Measurements from ENCODE around the gene WDR89.
"Not testable (repeated sequence)": the region's sequence is repeated elsewhere in the genome, so short reads cannot be mapped to it uniquely, and the experiment has no call there.

Gene WDR89

DNA sequence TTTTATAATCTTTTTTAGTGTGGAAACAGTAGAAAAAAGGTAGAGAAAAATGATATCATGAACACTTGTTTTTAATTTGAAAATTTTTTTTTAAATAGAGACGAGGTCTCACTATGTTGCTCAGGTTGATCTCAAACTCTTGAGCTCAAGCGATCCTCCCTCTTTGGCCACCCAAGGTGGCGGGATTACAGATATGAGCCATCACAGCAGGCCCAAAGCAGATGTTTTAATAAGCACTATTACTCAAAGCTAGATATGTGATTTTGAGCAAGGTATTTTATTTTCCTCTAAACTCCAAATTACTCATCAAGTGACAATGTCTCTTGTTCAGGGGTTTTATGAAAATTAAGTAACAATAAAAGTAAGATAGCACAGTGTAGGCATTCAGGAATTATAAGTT, 10.7 kb upstream of the WDR89 start:
- no peak for DNase-seq (ENCODE audit: low spot score)

DNA sequence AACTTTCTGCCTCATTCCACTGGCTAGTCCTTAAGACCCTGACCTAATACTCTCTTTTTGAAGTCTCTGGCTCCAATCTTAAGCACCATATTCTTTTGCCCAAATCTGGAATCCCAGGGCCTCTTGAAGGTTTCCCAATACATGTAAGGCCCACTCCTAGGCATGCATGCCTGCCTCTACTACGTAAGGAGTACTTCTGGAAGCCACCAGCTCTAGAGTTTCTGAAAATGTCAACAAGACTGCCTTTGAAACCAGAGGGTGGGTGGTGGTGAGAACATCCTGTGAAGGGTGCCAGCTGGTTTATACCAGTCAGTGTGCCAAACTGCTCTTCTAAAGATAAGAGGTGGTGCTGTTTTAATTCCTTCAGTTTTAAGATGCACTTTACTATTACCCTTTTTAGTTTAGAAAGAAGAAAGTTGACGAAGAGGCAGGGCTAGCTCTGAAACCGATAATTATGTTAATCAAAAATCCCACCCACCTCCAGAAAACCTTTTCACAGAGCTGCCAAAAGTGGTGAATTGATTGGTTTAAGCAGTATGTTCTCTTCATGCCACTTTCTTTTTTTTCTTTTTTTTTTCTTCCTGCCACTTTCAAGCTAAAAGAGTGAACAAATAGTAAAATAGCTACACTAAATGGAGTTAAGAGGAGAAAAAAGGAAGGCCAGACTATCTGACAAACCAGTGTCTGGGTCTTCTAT, 8.7 kb upstream of the WDR89 start:
- DNase-seq (ENCODE audit: low spot score), result no peak

DNA sequence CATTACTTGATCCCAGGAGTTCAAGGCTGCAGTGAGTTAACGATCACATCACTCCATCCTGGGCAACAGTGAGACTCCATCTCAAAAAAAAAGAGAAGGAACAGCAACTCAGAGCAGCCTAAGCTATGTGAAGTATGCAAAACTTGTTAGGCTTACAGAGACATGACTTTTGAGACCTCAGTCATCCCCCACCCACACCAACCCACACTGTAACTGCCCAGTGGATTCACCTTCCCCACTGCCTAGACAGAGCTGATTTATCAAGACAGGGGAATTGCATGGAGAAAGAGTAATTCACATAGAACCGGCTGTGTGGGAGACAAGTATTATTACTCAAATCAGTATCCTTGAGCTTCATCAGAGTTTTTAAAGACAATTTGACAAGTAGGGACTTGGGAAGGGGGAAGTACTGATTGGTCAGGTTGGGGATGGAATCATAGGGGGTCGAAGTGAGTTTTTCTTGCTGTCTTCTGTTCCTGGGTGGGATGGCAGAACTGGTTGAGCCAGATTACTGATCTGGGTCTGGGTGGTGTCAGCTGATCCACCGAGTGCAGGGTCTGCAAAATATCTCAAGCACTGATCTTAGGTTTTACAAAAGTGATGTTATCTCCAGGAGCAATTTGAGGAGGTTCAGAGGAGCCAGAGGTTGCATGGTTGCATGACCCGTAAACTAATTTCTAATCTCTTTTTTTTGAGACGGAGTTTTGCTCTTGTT, 6.2 kb upstream of the WDR89 start:
- DNase-seq (ENCODE audit: low spot score), result no peak

GRCh38 chr14:63644741-63645140, 3.1 kb upstream of the WDR89 start:
- no peak for DNase-seq (ENCODE audit: low spot score)

- no peak for DNase-seq (ENCODE audit: low spot score)
Observed at GRCh38 chr14:63642656-63643382, 1.1 kb upstream of the WDR89 start.

GRCh38 chr14:63642229-63642611, 549 bp upstream of the WDR89 start:
- peak; percentile 92 for DNase-seq (ENCODE audit: low spot score)

DNA sequence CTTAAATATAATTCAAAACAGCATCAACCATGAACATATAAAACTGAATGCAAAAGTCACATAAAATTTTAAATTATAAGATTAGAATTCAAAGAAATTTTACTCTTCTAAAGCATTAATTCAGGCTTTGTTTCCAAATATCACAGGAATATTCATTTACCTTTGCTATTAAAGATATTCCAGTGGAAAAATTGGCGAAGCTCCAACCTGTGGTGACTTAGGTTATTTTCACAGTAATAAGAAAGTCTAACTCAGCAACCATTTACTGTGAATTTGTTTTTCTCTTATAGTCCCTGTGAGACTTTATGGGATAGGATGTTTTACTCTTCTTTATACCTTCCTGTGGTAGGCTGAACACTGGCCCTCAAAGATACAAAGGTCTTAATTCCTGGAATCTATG, 3.2 kb downstream of the WDR89 start:
- DNase-seq (ENCODE audit: low spot score), result no peak

GRCh38 chr14:63636094-63636635, 5.5 kb downstream of the WDR89 start:
- DNase-seq (ENCODE audit: low spot score), result not testable (repeated sequence)

- DNase-seq (ENCODE audit: low spot score), result no peak
Observed at GRCh38 chr14:63633801-63634200, 7.9 kb downstream of the WDR89 start.

- DNase-seq (ENCODE audit: low spot score), result peak; percentile 60
Observed at GRCh38 chr14:63632932-63633514, 8.6 kb downstream of the WDR89 start.

DNA sequence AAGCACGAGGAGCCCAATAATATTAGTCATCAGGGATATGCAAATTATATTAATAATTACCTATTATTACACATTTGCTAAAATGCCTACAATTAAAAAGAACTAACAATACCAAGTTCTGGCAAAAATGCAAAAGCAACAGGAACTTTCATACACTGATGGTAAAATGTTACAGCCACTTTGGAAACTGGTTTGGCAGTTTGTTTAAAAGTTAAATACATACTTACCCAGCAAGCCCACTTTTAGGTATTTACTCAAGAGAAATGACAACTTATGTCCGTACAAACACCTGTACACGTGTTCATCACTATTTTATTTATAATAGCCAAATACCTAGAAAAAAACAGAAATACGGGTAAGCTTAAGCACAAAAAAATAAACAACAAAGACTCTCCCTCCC, 17.0 kb downstream of the WDR89 start:
- no peak for DNase-seq (ENCODE audit: low spot score)

DNA sequence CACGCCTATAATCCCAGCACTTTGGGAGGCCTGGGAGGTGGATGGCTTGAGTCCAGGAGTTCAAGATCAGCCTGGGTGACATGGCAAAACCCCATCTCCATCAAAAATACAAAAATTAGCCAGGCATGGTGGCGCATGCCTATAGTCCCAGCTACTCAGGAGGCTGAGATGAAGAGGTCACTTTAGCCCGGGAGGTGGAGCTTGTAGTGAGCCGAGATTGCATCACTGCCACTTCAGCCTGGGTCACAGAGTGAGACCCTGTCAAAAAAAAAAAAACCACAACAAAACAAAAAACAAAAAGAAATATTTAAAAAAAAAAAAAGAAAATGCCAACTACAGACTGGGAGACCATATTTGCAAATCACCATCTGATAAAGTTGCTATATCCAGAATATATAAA, 17.5 kb downstream of the WDR89 start:
- no peak for DNase-seq (ENCODE audit: low spot score)

- DNase-seq (ENCODE audit: low spot score), result not testable (repeated sequence)
Observed at GRCh38 chr14:63621975-63622374, 19.7 kb downstream of the WDR89 start.

- no peak for DNase-seq (ENCODE audit: low spot score)
Observed at GRCh38 chr14:63616015-63616414, 25.7 kb downstream of the WDR89 start.

DNA sequence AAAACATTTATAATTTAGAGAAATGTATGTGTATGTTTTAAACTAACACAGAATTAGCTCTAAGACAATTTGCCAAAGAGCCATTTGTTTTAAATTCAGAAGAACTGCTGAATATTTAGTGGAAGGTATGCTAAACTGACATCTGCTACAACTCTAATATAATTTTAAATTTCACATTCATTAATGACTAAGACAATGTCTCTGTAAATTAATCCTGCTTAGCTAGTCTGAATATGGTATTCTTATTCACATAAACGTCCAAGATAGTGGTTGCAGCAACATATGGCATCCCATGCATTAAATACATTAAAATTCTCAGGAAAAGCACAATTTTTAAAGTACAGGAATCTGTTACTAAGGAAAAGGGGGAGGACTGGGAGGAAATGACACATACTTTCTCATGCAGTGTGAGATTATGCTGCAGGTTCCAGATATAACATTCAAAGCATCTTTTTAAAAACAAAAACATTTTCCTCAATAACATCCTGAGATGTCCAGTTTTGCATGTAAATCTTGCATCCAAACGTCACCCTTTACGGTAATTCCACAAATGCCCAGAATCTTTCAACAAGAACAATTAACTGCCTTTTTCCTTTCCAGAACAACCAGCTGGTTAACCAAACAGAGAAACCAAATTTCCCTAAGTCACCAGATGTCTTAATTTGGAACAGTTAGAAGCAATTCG, 26.9 kb downstream of the WDR89 start:
- DNase-seq (ENCODE audit: low spot score), result no peak

DNA sequence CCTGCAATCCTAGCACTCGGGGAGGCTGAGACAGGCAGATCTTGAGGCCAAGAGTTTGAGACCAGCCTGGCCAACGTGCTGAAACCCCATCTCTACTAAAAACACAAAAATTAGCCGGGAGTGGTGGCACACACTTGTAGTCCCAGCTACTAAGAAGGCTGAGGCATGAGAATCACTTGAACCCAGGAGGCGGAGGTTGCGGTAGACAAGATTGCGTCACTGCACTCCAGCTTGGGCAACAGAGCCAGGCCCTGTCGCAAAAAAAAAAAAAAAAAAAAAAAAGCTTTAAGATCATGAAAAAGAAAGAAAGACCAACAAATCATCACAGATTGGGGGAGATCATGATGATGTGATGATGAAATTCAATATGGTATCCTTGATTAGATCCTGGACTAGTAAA, 30.6 kb downstream of the WDR89 start:
- no peak for DNase-seq (ENCODE audit: low spot score)

GRCh38 chr14:63605041-63605532, 36.6 kb downstream of the WDR89 start:
- no peak for DNase-seq (ENCODE audit: low spot score)

DNA sequence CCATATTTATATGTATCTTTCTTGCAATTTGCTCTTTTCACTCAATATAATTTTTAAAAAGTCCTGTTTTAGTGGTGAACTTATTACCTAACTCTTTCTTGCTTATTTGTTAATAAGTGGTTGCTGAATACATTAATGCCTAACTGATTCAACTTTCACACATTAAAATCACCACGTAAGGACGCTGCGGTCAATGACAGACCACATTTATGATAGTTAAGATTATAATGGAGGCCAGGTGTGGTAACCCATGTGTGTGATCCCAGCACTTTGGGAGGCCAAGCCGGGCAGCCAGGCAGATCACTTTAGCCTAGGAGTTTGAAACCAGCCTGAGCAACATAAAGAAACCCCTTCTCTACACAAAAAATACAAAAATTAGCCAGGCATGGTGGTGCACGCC, 37.0 kb downstream of the WDR89 start:
- no peak for DNase-seq (ENCODE audit: low spot score)

GRCh38 chr14:63603749-63604277, 37.9 kb downstream of the WDR89 start:
- DNase-seq (ENCODE audit: low spot score), result no peak

- DNase-seq (ENCODE audit: low spot score), result no peak
Observed at GRCh38 chr14:63598807-63599206, 42.9 kb downstream of the WDR89 start.

DNA sequence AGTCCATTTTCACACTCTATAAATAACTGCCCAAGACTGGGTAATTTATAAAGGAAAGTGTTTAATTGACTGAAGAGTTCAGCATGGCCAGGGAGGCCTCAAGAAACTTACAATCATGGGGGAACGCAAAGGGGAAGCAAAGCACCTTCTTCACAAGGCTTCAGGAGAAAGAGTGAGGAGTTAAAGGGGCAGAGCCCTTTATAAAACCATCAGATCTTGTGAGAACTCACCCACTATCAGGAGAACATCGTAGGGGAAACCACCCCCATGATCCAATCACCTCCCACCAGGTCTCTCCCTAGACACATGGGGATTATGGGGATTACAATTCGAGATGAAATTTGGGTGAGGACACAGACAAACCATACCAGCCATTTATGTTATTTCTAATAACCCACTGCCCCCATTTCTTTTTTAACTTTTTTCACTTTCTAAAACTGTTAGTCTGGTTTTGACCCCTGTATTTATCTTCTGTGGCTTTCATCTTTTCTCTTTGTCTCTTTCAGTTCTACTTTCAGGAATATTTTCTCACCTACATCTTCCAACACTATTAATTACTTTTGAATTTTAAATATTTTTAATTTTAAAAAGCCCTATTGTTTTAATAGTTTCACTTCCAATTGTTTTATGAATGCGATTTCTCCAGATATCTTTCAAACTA, 44.5 kb downstream of the WDR89 start:
- no peak for DNase-seq (ENCODE audit: low spot score)
